Endothelial cell of umbilical vein (primary cell): Measurements from ENCODE around the gene USP25.

Experiments
- CTCF ChIP-seq, 2 donors: IDR thresholded peaks; 1 replicate in 1 of 2; 2 replicates in 1 of 2; pipeline ENCODE4 v1.5.1; 2011; ENCODE audit warnings: low read length in 2 of 2, mild to moderate bottlenecking in 2 of 2, moderate library complexity in 2 of 2, control low read depth in 1 of 2, inconsistent platforms in 1 of 2, low read depth in 1 of 2; ENCODE audit not compliant: insufficient read depth in 1 of 2; ENCODE audit errors: extremely low read depth in 1 of 2
- FOS ChIP-seq: IDR thresholded peaks from 2 replicates; pipeline ENCODE4 v1.6.1; 2011; ENCODE audit warnings: mild to moderate bottlenecking, low read length, moderate library complexity, borderline replicate concordance; ENCODE audit not compliant: insufficient read depth
- JUN ChIP-seq: IDR thresholded peaks from 2 replicates; pipeline ENCODE4 v1.6.1; 2011; ENCODE audit warnings: borderline replicate concordance, low read depth; ENCODE audit not compliant: insufficient read length, insufficient read depth
- MYC ChIP-seq: IDR thresholded peaks from one replicate; pipeline ENCODE4 v1.6.1; 2011; ENCODE audit warnings: mild to moderate bottlenecking, low read depth, low read length
- POLR2A ChIP-seq: IDR thresholded peaks from 2 replicates; pipeline ENCODE4 v1.6.1; 2012; ENCODE audit warnings: low read depth, mild to moderate bottlenecking, control low read depth, low read length

- TF ChIP-seq MYC, result no peak
- no peak for TF ChIP-seq CTCF (IDR thresholded peaks at IDR 0.05; ENCODE audit: extremely low read depth in 1 of 2, insufficient read depth in 1 of 2, low read depth in 1 of 2, low read length in 2 of 2)
- TF ChIP-seq POLR2A, result no peak
- TF ChIP-seq JUN, result no peak
- no peak for TF ChIP-seq FOS
Measured at GRCh38 chr21:15801352-15801863, 71.6 kb downstream of the USP25 start.
